Measurements from ENCODE around the gene SEL1L3. TPM values are rescaled to one million over a fixed set of nuclear protein-coding genes. Genes with fewer than 3 reads are reported as not detected.

The SEL1L3 gene
- total RNA-seq, 2 experiments from 2014 or later: 180 to 313 TPM

GRCh38 chr4:25810461-25811373 is 52.1 kb downstream of the SEL1L3 start:
- no peaks in the 10 kb centered on the region for H4K20me1 ChIP-seq (ENCODE audit: insufficient read depth, low read length)
- CTCF ChIA-PET (ENCODE audit: unreplicated experiment): no interaction called here
- TF ChIP-seq EZH2phosphoT487 (IDR thresholded peaks at IDR 0.05; ENCODE audit: borderline replicate concordance, low read depth, low read length) (no peak), CTCF (conservative IDR thresholded peaks at IDR 0.05; ENCODE audit: low read length) (no peak)

GRCh38 chr4:25809996-25810395 is 52.8 kb downstream of the SEL1L3 start:
- H3K79me2 ChIP-seq (ENCODE audit: insufficient read depth, low read depth, low read length): no peaks in the 10 kb centered on the region
- ChIA-PET CTCF (ENCODE audit: unreplicated experiment) (no interaction called here), POLR2A (no interaction called here)
- H3K27ac ChIP-seq (ENCODE audit: low read depth, low read length, poor library complexity, severe bottlenecking): no peak overlapping the region
- H4K20me1 ChIP-seq (ENCODE audit: insufficient read depth, low read length): no peaks in the 10 kb centered on the region
- DNase-seq (ENCODE audit: low spot score): no peak
- TF ChIP-seq CTCF (conservative IDR thresholded peaks at IDR 0.05; ENCODE audit: low read length) (no peak), EZH2phosphoT487 (IDR thresholded peaks at IDR 0.05; ENCODE audit: borderline replicate concordance, low read depth, low read length) (no peak)
- no peak overlapping the region for H2AFZ ChIP-seq (ENCODE audit: low read length)
- intact Hi-C loops (cut with micrococcal nuclease; ENCODE audit: unreplicated experiment): no loop called here
- H3K4me3 ChIP-seq (ENCODE audit: low read depth, low read length, poor library complexity, severe bottlenecking): no peak overlapping the region
- no peak overlapping the region for H3K4me2 ChIP-seq (ENCODE audit: low read length)
- peaks cover 98% of the 10 kb centered on the region for H3K36me3 ChIP-seq (ENCODE audit: insufficient read depth, low read length)
- no peaks in the 10 kb centered on the region for H3K9me2 ChIP-seq (ENCODE audit: insufficient read depth, low read length)
- no TSS peak for BruUV-seq (replicated peaks)
- no peaks in the 10 kb centered on the region for H3K9me3 ChIP-seq (ENCODE audit: low read length)
- H3K4me1 ChIP-seq (ENCODE audit: insufficient read depth, low read length, poor library complexity, severe bottlenecking): no peaks in the 10 kb centered on the region

More at GRCh38 chr4:25810461-25811373, 52.1 kb downstream of the SEL1L3 start:
- Histone ChIP-seq H3K27ac (ENCODE audit: low read depth, low read length, poor library complexity, severe bottlenecking) (no peak overlapping the region), H3K4me1 (ENCODE audit: insufficient read depth, low read length, poor library complexity, severe bottlenecking) (no peaks in the 10 kb centered on the region), H3K9me2 (ENCODE audit: insufficient read depth, low read length) (no peaks in the 10 kb centered on the region), H2AFZ (ENCODE audit: low read length) (no peak overlapping the region), H3K79me2 (ENCODE audit: insufficient read depth, low read depth, low read length) (no peaks in the 10 kb centered on the region), H3K9me3 (ENCODE audit: low read length) (no peaks in the 10 kb centered on the region), H3K36me3 (ENCODE audit: insufficient read depth, low read length) (peaks cover 98% of the 10 kb centered on the region), H3K4me2 (ENCODE audit: low read length) (no peak overlapping the region), H3K4me3 (ENCODE audit: low read depth, low read length, poor library complexity, severe bottlenecking) (no peak overlapping the region)
- intact Hi-C loops (cut with micrococcal nuclease; ENCODE audit: unreplicated experiment): no loop called here
- BruUV-seq (replicated peaks): no TSS peak
- DNase-seq (ENCODE audit: low spot score): no peak
- POLR2A ChIA-PET: no interaction called here

Data from OCI-LY7 (cell line).